Nephron progenitor cell (in vitro differentiated cells): Measurements from ENCODE around the gene LPP.

Experiments
- DNase-seq: peaks from one replicate; pipeline ENCODE4 v3.0.0; 2021
- H3K27ac Mint-ChIP-seq: 2 replicates; pipeline ENCODE4 v1.8.0; 2021; ENCODE audit warnings: mild to moderate bottlenecking, moderate library complexity, mixed read lengths
- H3K27me3 Mint-ChIP-seq: 2 replicates; pipeline ENCODE4 v1.8.0; 2021; ENCODE audit warnings: mild to moderate bottlenecking, low read depth, mixed read lengths; ENCODE audit not compliant: poor library complexity
- H3K36me3 Mint-ChIP-seq: 2 replicates; pipeline ENCODE4 v1.8.0; 2021; ENCODE audit warnings: low read depth, mixed read lengths
- H3K4me1 Mint-ChIP-seq: 2 replicates; pipeline ENCODE4 v1.8.0; 2021; ENCODE audit warnings: mixed read lengths
- H3K4me3 Mint-ChIP-seq: 2 replicates; pipeline ENCODE4 v1.8.0; 2021; ENCODE audit warnings: mild to moderate bottlenecking, moderate library complexity, mixed read lengths
- H3K9me3 Mint-ChIP-seq: 2 replicates; pipeline ENCODE4 v1.8.0; 2021; ENCODE audit warnings: mild to moderate bottlenecking, moderate library complexity, mixed read lengths
- CTCF ChIP-seq: fragments of 200-600 bp; sonication (generic); IDR thresholded peaks from 2 replicates; pipeline ENCODE4 v1.5.0; 2021; ENCODE audit warnings: antibody characterized with exemption

The LPP gene

GRCh38 chr3:188664795-188665194, 510.8 kb downstream of the LPP start:
- DNase-seq: no peak
- Mint-ChIP-seq H3K4me3 (no peak overlapping the region), H3K27ac (no peak overlapping the region), H3K36me3 (peaks cover 7% of the 10 kb centered on the region), H3K4me1 (peaks cover 6% of the 10 kb centered on the region), H3K9me3 (peaks cover 7% of the 10 kb centered on the region), H3K27me3 (peaks cover 3% of the 10 kb centered on the region)
- no peak for TF ChIP-seq CTCF

- Mint-ChIP-seq H3K27me3 (peaks cover 3% of the 10 kb centered on the region), H3K4me3 (no peak overlapping the region), H3K36me3 (peaks cover 14% of the 10 kb centered on the region), H3K4me1 (peaks cover 3% of the 10 kb centered on the region), H3K27ac (no peak overlapping the region), H3K9me3 (peaks cover 11% of the 10 kb centered on the region)
- TF ChIP-seq CTCF: no peak
- DNase-seq: no peak
Measured at GRCh38 chr3:188667926-188668325, 514.0 kb downstream of the LPP start.

GRCh38 chr3:188670446-188670845, 516.5 kb downstream of the LPP start:
- Mint-ChIP-seq H3K4me3 (no peak overlapping the region), H3K27me3 (peaks cover 3% of the 10 kb centered on the region), H3K9me3 (peaks cover 11% of the 10 kb centered on the region), H3K36me3 (peaks cover 14% of the 10 kb centered on the region), H3K27ac (no peak overlapping the region), H3K4me1 (no peaks in the 10 kb centered on the region)
- TF ChIP-seq CTCF: no peak
- DNase-seq: no peak

- Mint-ChIP-seq H3K4me1 (no peaks in the 10 kb centered on the region), H3K27ac (peak overlapping the region; percentile 15), H3K9me3 (peaks cover 11% of the 10 kb centered on the region), H3K36me3 (peaks cover 20% of the 10 kb centered on the region), H3K27me3 (peaks cover 2% of the 10 kb centered on the region), H3K4me3 (no peak overlapping the region)
- TF ChIP-seq CTCF: no peak
- DNase-seq: no peak
Measured at GRCh38 chr3:188671971-188672370, 518.0 kb downstream of the LPP start.

- Mint-ChIP-seq H3K27me3 (no peaks in the 10 kb centered on the region), H3K9me3 (peaks cover 11% of the 10 kb centered on the region), H3K27ac (peak overlapping the region; percentile 11), H3K4me3 (no peak overlapping the region), H3K36me3 (peaks cover 20% of the 10 kb centered on the region), H3K4me1 (no peaks in the 10 kb centered on the region)
- TF ChIP-seq CTCF: no peak
- no peak for DNase-seq
Measured at GRCh38 chr3:188672840-188673239, 518.9 kb downstream of the LPP start.

GRCh38 chr3:188673646-188674186, 519.8 kb downstream of the LPP start:
- Mint-ChIP-seq H3K4me1 (no peaks in the 10 kb centered on the region), H3K9me3 (peaks cover 10% of the 10 kb centered on the region), H3K4me3 (no peak overlapping the region), H3K27ac (no peak overlapping the region), H3K36me3 (peaks cover 19% of the 10 kb centered on the region), H3K27me3 (no peaks in the 10 kb centered on the region)
- DNase-seq: no peak
- TF ChIP-seq CTCF: no peak
